ENCODE results near the gene COMMD3.

GRCh38 chr10:22368981-22369380 is 52.8 kb downstream of the COMMD3 start:
- no peak for TF ChIP-seq CTCF (IDR thresholded peaks at IDR 0.05)
- TF ChIP-seq POLR2A (IDR thresholded peaks at IDR 0.05), result no peak

All from Peyer's patch (tissue), 4 donors.